Activated naive CD4-positive, alpha-beta T cell treated with anti-CD3 and anti-CD28 coated beads for 36 hours (primary cell): ENCODE measurements around the gene OPN3. TPM values are rescaled to one million over a fixed set of nuclear protein-coding genes. Genes with fewer than 3 reads are reported as not detected.

Experiments
- CTCF ChIA-PET: fragments of 350-600 bp; sonication (Branson Sonifier 250); formaldehyde crosslinking; loops from one replicate; lab custom pipeline; 2021; ENCODE audit warnings: antibody characterized with exemption; lab: Charles Lee
- DNase-seq: peaks from one replicate; pipeline ENCODE4 v3.0.0-alpha.2; 2020
- H3K27ac Mint-ChIP-seq: one replicate; pipeline ENCODE4 v1.8.0; 2021; ENCODE audit warnings: mild to moderate bottlenecking, mixed read lengths
- H3K27me3 Mint-ChIP-seq: one replicate; pipeline ENCODE4 v1.8.0; 2021; ENCODE audit warnings: low read depth, mixed read lengths
- H3K36me3 Mint-ChIP-seq: one replicate; pipeline ENCODE4 v1.8.0; 2021; ENCODE audit warnings: low read depth, mixed read lengths
- H3K4me1 Mint-ChIP-seq: one replicate; pipeline ENCODE4 v1.8.0; 2021; ENCODE audit warnings: low read depth, mixed read lengths
- H3K4me3 Mint-ChIP-seq: one replicate; pipeline ENCODE4 v1.8.0; 2021; ENCODE audit warnings: mild to moderate bottlenecking, moderate library complexity, mixed read lengths
- H3K9me3 Mint-ChIP-seq: one replicate; pipeline ENCODE4 v1.8.0; 2021; ENCODE audit warnings: mixed read lengths
- intact Hi-C: fragments of 100-400 bp; cut with micrococcal nuclease; formaldehyde crosslinking; loops from one replicate; pipeline ENCODE4 v1.15.1; 2023
- total RNA-seq, 2 experiments: library from RNA; stranded (reverse); gene quantifications; one replicate each; pipeline ENCODE4 v1.2.3, GENCODE V29; 2021

OPN3 gene
- total RNA-seq, 2 experiments from 2014 or later, result 7.7 to 9.0 TPM

- no peaks in the 10 kb centered on the region for H3K9me3 Mint-ChIP-seq
- peaks cover 28% of the 10 kb centered on the region for H3K36me3 Mint-ChIP-seq
- no peak overlapping the region for H3K27ac Mint-ChIP-seq
- CTCF ChIA-PET, result no interaction called here
- H3K4me1 Mint-ChIP-seq, result peaks cover 8% of the 10 kb centered on the region
- intact Hi-C loops, result loop anchor here (1.0 kb wide), 1 partner anchor 8 kb away; no protein-coding TSS in a partner anchor
- H3K27me3 Mint-ChIP-seq, result no peaks in the 10 kb centered on the region
- H3K4me3 Mint-ChIP-seq, result no peak overlapping the region
- DNase-seq, result no peak
Measured at GRCh38 chr1:241600496-241600901, 39.7 kb downstream of the OPN3 start.

- no peak for DNase-seq
- intact Hi-C loops, result no loop called here
- Mint-ChIP-seq H3K27me3 (no peaks in the 10 kb centered on the region), H3K27ac (no peak overlapping the region), H3K36me3 (peaks cover 31% of the 10 kb centered on the region), H3K4me1 (peaks cover 11% of the 10 kb centered on the region), H3K4me3 (no peak overlapping the region), H3K9me3 (no peaks in the 10 kb centered on the region)
- CTCF ChIA-PET, result interaction anchor here (0.6 kb wide), 1 partner anchor 10 kb away, joined by 4 read pairs; no protein-coding TSS in a partner anchor
Measured at GRCh38 chr1:241598249-241598648, 41.9 kb downstream of the OPN3 start.

GRCh38 chr1:241596633-241597032 lies 43.5 kb downstream of the OPN3 start:
- intact Hi-C loops, result no loop called here
- peaks cover 21% of the 10 kb centered on the region for H3K36me3 Mint-ChIP-seq
- H3K4me3 Mint-ChIP-seq, result no peak overlapping the region
- no peaks in the 10 kb centered on the region for H3K9me3 Mint-ChIP-seq
- no peak for DNase-seq
- CTCF ChIA-PET, result interaction anchor here (0.6 kb wide), 1 partner anchor 41 kb away, joined by 4 read pairs; no protein-coding TSS in a partner anchor
- no peaks in the 10 kb centered on the region for H3K27me3 Mint-ChIP-seq
- peaks cover 26% of the 10 kb centered on the region for H3K4me1 Mint-ChIP-seq
- no peak overlapping the region for H3K27ac Mint-ChIP-seq

GRCh38 chr1:241593186-241593585 lies 47.0 kb downstream of the OPN3 start:
- Mint-ChIP-seq H3K4me3 (no peak overlapping the region), H3K4me1 (peaks cover 29% of the 10 kb centered on the region), H3K27ac (peak overlapping the region; percentile 79), H3K36me3 (peaks cover 14% of the 10 kb centered on the region), H3K9me3 (no peaks in the 10 kb centered on the region), H3K27me3 (no peaks in the 10 kb centered on the region)
- CTCF ChIA-PET, result no interaction called here
- DNase-seq, result no peak
- intact Hi-C loops, result loop anchor here (2.0 kb wide), 1 partner anchor 930 kb away; no protein-coding TSS in a partner anchor

GRCh38 chr1:241592273-241592958 lies 47.8 kb downstream of the OPN3 start:
- intact Hi-C loops, result loop anchor here (1.0 to 2.0 kb wide), 10 partner anchors 8 to 1016 kb away; partner anchors contain the start of genes CHML, FH, KMO and OPN3
- H3K9me3 Mint-ChIP-seq, result no peaks in the 10 kb centered on the region
- H3K27me3 Mint-ChIP-seq, result no peaks in the 10 kb centered on the region
- peaks cover 29% of the 10 kb centered on the region for H3K4me1 Mint-ChIP-seq
- peaks cover 10% of the 10 kb centered on the region for H3K36me3 Mint-ChIP-seq
- CTCF ChIA-PET, result no interaction called here
- DNase-seq, result peak; percentile 7
- H3K27ac Mint-ChIP-seq, result peak overlapping the region; percentile 79
- H3K4me3 Mint-ChIP-seq, result no peak overlapping the region

GRCh38 chr1:241591736-241592135 lies 48.4 kb downstream of the OPN3 start:
- CTCF ChIA-PET, result no interaction called here
- H3K4me1 Mint-ChIP-seq, result peaks cover 29% of the 10 kb centered on the region
- intact Hi-C loops, result loop anchor here (1.0 to 2.0 kb wide), 10 partner anchors 9 to 1015 kb away; partner anchors contain the start of genes CHML, FH, KMO and OPN3
- no peaks in the 10 kb centered on the region for H3K27me3 Mint-ChIP-seq
- no peaks in the 10 kb centered on the region for H3K9me3 Mint-ChIP-seq
- no peak overlapping the region for H3K4me3 Mint-ChIP-seq
- peak overlapping the region; percentile 65 for H3K27ac Mint-ChIP-seq
- peaks cover 10% of the 10 kb centered on the region for H3K36me3 Mint-ChIP-seq
- DNase-seq, result no peak

GRCh38 chr1:241591317-241591716 lies 48.9 kb downstream of the OPN3 start:
- no peaks in the 10 kb centered on the region for H3K9me3 Mint-ChIP-seq

GRCh38 chr1:241590719-241591118 lies 49.5 kb downstream of the OPN3 start:
- Mint-ChIP-seq H3K27ac (no peak overlapping the region), H3K9me3 (no peaks in the 10 kb centered on the region), H3K36me3 (peaks cover 10% of the 10 kb centered on the region), H3K27me3 (no peaks in the 10 kb centered on the region), H3K4me1 (peaks cover 29% of the 10 kb centered on the region), H3K4me3 (no peak overlapping the region)
- CTCF ChIA-PET, result no interaction called here
- intact Hi-C loops, result no loop called here
- no peak for DNase-seq

More at GRCh38 chr1:241591317-241591716, 48.9 kb downstream of the OPN3 start:
- CTCF ChIA-PET, result no interaction called here
- DNase-seq, result peak; percentile 51
- Mint-ChIP-seq H3K4me3 (no peak overlapping the region), H3K4me1 (peaks cover 29% of the 10 kb centered on the region), H3K27ac (peak overlapping the region; percentile 65), H3K36me3 (peaks cover 10% of the 10 kb centered on the region), H3K27me3 (no peaks in the 10 kb centered on the region)
- intact Hi-C loops, result no loop called here

GRCh38 chr1:241589521-241589920 lies 50.6 kb downstream of the OPN3 start:
- intact Hi-C loops, result no loop called here
- Mint-ChIP-seq H3K36me3 (peaks cover 5% of the 10 kb centered on the region), H3K9me3 (no peaks in the 10 kb centered on the region), H3K4me3 (no peak overlapping the region), H3K27me3 (no peaks in the 10 kb centered on the region), H3K27ac (no peak overlapping the region), H3K4me1 (peaks cover 29% of the 10 kb centered on the region)
- no peak for DNase-seq
- CTCF ChIA-PET, result interaction anchor here (0.6 to 1.2 kb wide), 2 partner anchors 14 to 45 kb away, joined by 3 to 5 read pairs; no protein-coding TSS in a partner anchor

GRCh38 chr1:241586905-241587512 lies 53.2 kb downstream of the OPN3 start:
- CTCF ChIA-PET, result no interaction called here
- no peaks in the 10 kb centered on the region for H3K36me3 Mint-ChIP-seq
- no peak overlapping the region for H3K27ac Mint-ChIP-seq
- peaks cover 13% of the 10 kb centered on the region for H3K4me1 Mint-ChIP-seq
- no peak overlapping the region for H3K4me3 Mint-ChIP-seq
- intact Hi-C loops, result no loop called here
- DNase-seq, result no peak
- H3K27me3 Mint-ChIP-seq, result no peaks in the 10 kb centered on the region
- no peaks in the 10 kb centered on the region for H3K9me3 Mint-ChIP-seq

GRCh38 chr1:241582921-241583321 lies 57.2 kb downstream of the OPN3 start:
- no peaks in the 10 kb centered on the region for H3K27me3 Mint-ChIP-seq
- DNase-seq, result no peak
- H3K4me1 Mint-ChIP-seq, result no peaks in the 10 kb centered on the region
- H3K36me3 Mint-ChIP-seq, result no peaks in the 10 kb centered on the region
- H3K4me3 Mint-ChIP-seq, result no peak overlapping the region
- H3K27ac Mint-ChIP-seq, result no peak overlapping the region
- intact Hi-C loops, result no loop called here
- CTCF ChIA-PET, result no interaction called here
- no peaks in the 10 kb centered on the region for H3K9me3 Mint-ChIP-seq

- CTCF ChIA-PET, result interaction anchor here (1.4 kb wide), 1 partner anchor 31 kb away, joined by 3 read pairs; no protein-coding TSS in a partner anchor
- H3K27me3 Mint-ChIP-seq, result peaks cover 18% of the 10 kb centered on the region
- DNase-seq, result peak; percentile 7
- H3K36me3 Mint-ChIP-seq, result no peaks in the 10 kb centered on the region
- no peak overlapping the region for H3K27ac Mint-ChIP-seq
- intact Hi-C loops, result no loop called here
- H3K4me3 Mint-ChIP-seq, result no peak overlapping the region
- peaks cover 8% of the 10 kb centered on the region for H3K9me3 Mint-ChIP-seq
- H3K4me1 Mint-ChIP-seq, result no peaks in the 10 kb centered on the region
Measured at GRCh38 chr1:241579434-241579833, 60.7 kb downstream of the OPN3 start.
